Measurements from ENCODE around the gene KIF1B.

Gene KIF1B

DNA sequence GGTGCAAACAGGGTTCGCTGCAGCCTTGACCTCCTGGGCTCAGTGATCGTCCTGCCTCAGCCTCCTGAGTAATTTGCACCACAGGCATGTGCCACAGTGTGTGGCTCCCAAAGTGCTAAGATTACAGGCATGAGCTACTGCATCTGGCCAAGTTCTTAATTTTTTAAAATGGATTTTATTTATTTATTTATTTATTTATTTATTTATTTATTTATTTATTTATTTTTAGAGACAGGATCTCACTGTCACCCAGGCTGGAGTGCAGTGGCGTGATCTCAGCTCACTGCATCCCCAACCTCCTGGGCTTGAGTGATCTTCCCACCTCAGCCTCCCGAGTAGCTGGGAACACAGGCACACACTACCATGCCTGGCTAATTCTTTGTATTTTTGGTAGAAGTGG is 54.7 kb downstream of the KIF1B start:
- Histone ChIP-seq H3K36me3 (ENCODE audit: control insufficient read depth, low read depth, low read length) (peaks cover 38% of the 10 kb centered on the region), H3K27ac (ENCODE audit: low read length) (no peak overlapping the region), H3K9ac (ENCODE audit: low read length) (no peak overlapping the region), H3K4me1 (ENCODE audit: control insufficient read depth, low read depth, low read length) (no peaks in the 10 kb centered on the region), H3K9me3 (ENCODE audit: control insufficient read depth, low read depth, low read length) (no peaks in the 10 kb centered on the region), H3K27me3 (ENCODE audit: control insufficient read depth, insufficient read depth, low read length) (no peaks in the 10 kb centered on the region), H3K4me3 (ENCODE audit: low read length) (no peak overlapping the region)

GRCh38 chr1:10265900-10266299 is 55.5 kb downstream of the KIF1B start:
- Histone ChIP-seq H3K4me1 (ENCODE audit: control insufficient read depth, low read depth, low read length) (no peaks in the 10 kb centered on the region), H3K4me3 (ENCODE audit: low read length) (no peak overlapping the region), H3K27me3 (ENCODE audit: control insufficient read depth, insufficient read depth, low read length) (no peaks in the 10 kb centered on the region), H3K27ac (ENCODE audit: low read length) (no peak overlapping the region), H3K36me3 (ENCODE audit: control insufficient read depth, low read depth, low read length) (peaks cover 38% of the 10 kb centered on the region), H3K9ac (ENCODE audit: low read length) (no peak overlapping the region), H3K9me3 (ENCODE audit: control insufficient read depth, low read depth, low read length) (no peaks in the 10 kb centered on the region)

GRCh38 chr1:10267319-10267718 is 56.9 kb downstream of the KIF1B start:
- Histone ChIP-seq H3K4me3 (ENCODE audit: low read length) (no peak overlapping the region), H3K27ac (ENCODE audit: low read length) (no peak overlapping the region), H3K9ac (ENCODE audit: low read length) (no peak overlapping the region), H3K9me3 (ENCODE audit: control insufficient read depth, low read depth, low read length) (no peaks in the 10 kb centered on the region), H3K4me1 (ENCODE audit: control insufficient read depth, low read depth, low read length) (no peaks in the 10 kb centered on the region), H3K27me3 (ENCODE audit: control insufficient read depth, insufficient read depth, low read length) (no peaks in the 10 kb centered on the region), H3K36me3 (ENCODE audit: control insufficient read depth, low read depth, low read length) (peaks cover 37% of the 10 kb centered on the region)

DNA sequence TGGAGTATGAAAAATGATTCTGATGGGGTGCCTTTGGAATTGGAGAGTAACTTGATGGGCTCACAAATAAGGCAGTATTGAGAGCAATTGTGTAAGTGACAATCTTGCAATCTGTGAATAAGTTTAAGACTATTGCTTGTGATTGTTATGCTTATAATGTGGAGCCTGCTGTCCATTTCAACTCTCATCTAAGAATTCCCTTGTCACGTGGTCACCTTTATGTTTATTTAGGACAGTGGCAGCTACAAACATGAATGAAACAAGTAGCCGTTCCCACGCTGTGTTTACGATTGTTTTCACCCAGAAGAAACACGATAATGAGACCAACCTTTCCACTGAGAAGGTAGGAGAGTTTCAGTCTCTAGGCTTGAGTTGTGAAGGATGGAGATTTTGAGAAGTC is 57.6 kb downstream of the KIF1B start:
- no peak overlapping the region for H3K9ac ChIP-seq (ENCODE audit: low read length)
- peaks cover 31% of the 10 kb centered on the region for H3K36me3 ChIP-seq (ENCODE audit: control insufficient read depth, low read depth, low read length)
- H3K27me3 ChIP-seq (ENCODE audit: control insufficient read depth, insufficient read depth, low read length) = no peaks in the 10 kb centered on the region
- H3K27ac ChIP-seq (ENCODE audit: low read length) = no peak overlapping the region
- H3K4me3 ChIP-seq (ENCODE audit: low read length) = no peak overlapping the region
- H3K9me3 ChIP-seq (ENCODE audit: control insufficient read depth, low read depth, low read length) = no peaks in the 10 kb centered on the region
- H3K4me1 ChIP-seq (ENCODE audit: control insufficient read depth, low read depth, low read length) = no peaks in the 10 kb centered on the region

DNA sequence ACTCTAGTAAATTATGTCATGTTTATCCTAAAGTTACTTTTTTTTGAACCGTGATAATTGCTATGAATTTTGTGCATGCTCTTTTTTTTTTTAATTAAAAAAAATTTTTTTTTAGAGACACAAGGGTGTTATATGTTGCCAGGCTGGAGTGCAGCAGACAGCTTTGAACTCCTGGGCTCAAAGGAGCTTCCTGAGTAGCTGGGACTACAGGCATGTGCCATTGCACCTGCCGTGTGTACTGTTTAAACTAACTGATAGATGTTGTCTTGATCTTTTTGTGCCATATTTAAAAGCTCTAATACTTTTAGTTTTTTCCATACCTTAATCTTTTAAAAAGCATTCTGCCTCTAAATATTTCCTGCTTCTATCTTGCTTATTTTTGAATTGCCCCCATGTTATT is 60.7 kb downstream of the KIF1B start:
- H3K27ac ChIP-seq (ENCODE audit: low read length) = no peak overlapping the region
- H3K4me3 ChIP-seq (ENCODE audit: low read length) = no peak overlapping the region
- no peaks in the 10 kb centered on the region for H3K27me3 ChIP-seq (ENCODE audit: control insufficient read depth, insufficient read depth, low read length)
- no peaks in the 10 kb centered on the region for H3K9me3 ChIP-seq (ENCODE audit: control insufficient read depth, low read depth, low read length)
- H3K36me3 ChIP-seq (ENCODE audit: control insufficient read depth, low read depth, low read length) = peaks cover 25% of the 10 kb centered on the region
- no peaks in the 10 kb centered on the region for H3K4me1 ChIP-seq (ENCODE audit: control insufficient read depth, low read depth, low read length)
- no peak overlapping the region for H3K9ac ChIP-seq (ENCODE audit: low read length)

- H3K4me1 ChIP-seq (ENCODE audit: control insufficient read depth, low read depth, low read length) = no peaks in the 10 kb centered on the region
- no peak overlapping the region for H3K4me3 ChIP-seq (ENCODE audit: low read length)
- H3K9me3 ChIP-seq (ENCODE audit: control insufficient read depth, low read depth, low read length) = no peaks in the 10 kb centered on the region
- H3K27me3 ChIP-seq (ENCODE audit: control insufficient read depth, insufficient read depth, low read length) = no peaks in the 10 kb centered on the region
- no peak overlapping the region for H3K27ac ChIP-seq (ENCODE audit: low read length)
- H3K9ac ChIP-seq (ENCODE audit: low read length) = no peak overlapping the region
- H3K36me3 ChIP-seq (ENCODE audit: control insufficient read depth, low read depth, low read length) = peaks cover 30% of the 10 kb centered on the region
These were observed 61.5 kb downstream of the KIF1B start for GRCh38 chr1:10271869-10272268.

- no peaks in the 10 kb centered on the region for H3K9me3 ChIP-seq (ENCODE audit: control insufficient read depth, low read depth, low read length)
- H3K4me1 ChIP-seq (ENCODE audit: control insufficient read depth, low read depth, low read length) = no peaks in the 10 kb centered on the region
- peaks cover 30% of the 10 kb centered on the region for H3K36me3 ChIP-seq (ENCODE audit: control insufficient read depth, low read depth, low read length)
- H3K27me3 ChIP-seq (ENCODE audit: control insufficient read depth, insufficient read depth, low read length) = no peaks in the 10 kb centered on the region
- no peak overlapping the region for H3K4me3 ChIP-seq (ENCODE audit: low read length)
- H3K27ac ChIP-seq (ENCODE audit: low read length) = no peak overlapping the region
- no peak overlapping the region for H3K9ac ChIP-seq (ENCODE audit: low read length)
These were observed 61.9 kb downstream of the KIF1B start for GRCh38 chr1:10272274-10272673.

DNA sequence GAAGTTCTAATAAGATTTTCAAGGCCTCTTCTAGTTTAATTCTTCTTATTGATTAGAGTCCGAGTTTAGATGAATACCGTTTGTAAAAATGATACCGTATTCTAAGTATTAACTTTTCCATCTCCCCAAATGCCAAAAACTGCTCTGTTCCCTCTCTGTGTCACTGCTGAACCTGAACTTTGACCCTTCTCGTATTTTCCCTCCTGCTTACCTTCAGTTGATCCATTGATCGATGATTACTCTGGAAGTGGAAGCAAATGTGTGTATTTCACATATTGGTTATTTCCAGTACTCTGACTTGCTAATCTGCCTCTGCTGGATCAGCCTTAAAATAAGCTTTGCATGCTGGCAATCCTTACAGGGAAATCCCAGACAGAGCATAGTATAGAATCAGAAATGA is 68.5 kb downstream of the KIF1B start:
- H3K4me1 ChIP-seq (ENCODE audit: control insufficient read depth, low read depth, low read length) = no peaks in the 10 kb centered on the region
- H3K9me3 ChIP-seq (ENCODE audit: control insufficient read depth, low read depth, low read length) = no peaks in the 10 kb centered on the region
- H3K27ac ChIP-seq (ENCODE audit: low read length) = no peak overlapping the region
- H3K36me3 ChIP-seq (ENCODE audit: control insufficient read depth, low read depth, low read length) = peaks cover 59% of the 10 kb centered on the region
- no peaks in the 10 kb centered on the region for H3K27me3 ChIP-seq (ENCODE audit: control insufficient read depth, insufficient read depth, low read length)
- H3K9ac ChIP-seq (ENCODE audit: low read length) = no peak overlapping the region
- no peak overlapping the region for H3K4me3 ChIP-seq (ENCODE audit: low read length)

GRCh38 chr1:10280439-10281350 is 70.3 kb downstream of the KIF1B start:
- H3K27ac ChIP-seq (ENCODE audit: low read length) = no peak overlapping the region
- H3K36me3 ChIP-seq (ENCODE audit: control insufficient read depth, low read depth, low read length) = peaks cover 64% of the 10 kb centered on the region
- H3K4me1 ChIP-seq (ENCODE audit: control insufficient read depth, low read depth, low read length) = no peaks in the 10 kb centered on the region
- no peaks in the 10 kb centered on the region for H3K27me3 ChIP-seq (ENCODE audit: control insufficient read depth, insufficient read depth, low read length)
- H3K9me3 ChIP-seq (ENCODE audit: control insufficient read depth, low read depth, low read length) = no peaks in the 10 kb centered on the region
- no peak overlapping the region for H3K4me3 ChIP-seq (ENCODE audit: low read length)
- no peak overlapping the region for H3K9ac ChIP-seq (ENCODE audit: low read length)

DNA sequence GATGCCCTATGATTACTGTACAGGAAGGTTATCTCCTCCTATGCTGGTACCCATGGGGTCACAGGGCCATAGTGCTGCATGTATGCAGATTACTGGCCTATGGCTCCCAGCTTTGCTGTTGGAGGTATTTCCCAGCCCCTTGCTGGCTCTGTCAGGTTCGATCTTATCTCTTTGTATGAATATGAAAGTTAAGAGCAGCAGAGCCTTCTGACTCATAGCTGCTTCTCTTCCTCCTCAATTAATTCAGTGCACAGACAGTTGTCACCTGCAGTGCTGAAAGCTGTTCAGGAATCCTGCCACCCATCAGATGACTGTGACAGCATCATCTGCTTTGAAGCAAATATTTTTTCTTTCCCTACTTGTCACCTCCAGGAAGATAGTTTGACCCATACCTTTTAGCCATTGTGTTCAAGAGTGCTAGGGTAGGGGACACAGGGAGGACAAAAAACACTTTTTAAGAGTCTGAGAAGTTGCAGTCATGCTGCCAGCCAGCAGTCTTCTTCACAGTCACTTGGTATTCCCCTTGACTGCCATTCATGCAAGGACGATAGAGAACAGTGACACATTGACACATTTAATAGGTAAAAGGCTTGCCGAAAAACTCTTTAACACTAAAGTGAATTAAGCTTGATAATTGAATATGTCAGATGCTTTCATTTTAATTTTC is 73.1 kb downstream of the KIF1B start:
- H3K9me3 ChIP-seq (ENCODE audit: control insufficient read depth, low read depth, low read length) = no peaks in the 10 kb centered on the region

GRCh38 chr1:10286244-10286643 is 75.9 kb downstream of the KIF1B start:
- H3K36me3 ChIP-seq (ENCODE audit: control insufficient read depth, low read depth, low read length) = peaks cover 62% of the 10 kb centered on the region

More for the DNA sequence above, 73.1 kb downstream of the KIF1B start:
- Histone ChIP-seq H3K36me3 (ENCODE audit: control insufficient read depth, low read depth, low read length) (peaks cover 63% of the 10 kb centered on the region), H3K4me1 (ENCODE audit: control insufficient read depth, low read depth, low read length) (no peaks in the 10 kb centered on the region), H3K9ac (ENCODE audit: low read length) (no peak overlapping the region), H3K27ac (ENCODE audit: low read length) (no peak overlapping the region), H3K4me3 (ENCODE audit: low read length) (no peak overlapping the region), H3K27me3 (ENCODE audit: control insufficient read depth, insufficient read depth, low read length) (no peaks in the 10 kb centered on the region)

More at GRCh38 chr1:10286244-10286643, 75.9 kb downstream of the KIF1B start:
- H3K27ac ChIP-seq (ENCODE audit: low read length) = no peak overlapping the region
- H3K9me3 ChIP-seq (ENCODE audit: control insufficient read depth, low read depth, low read length) = no peaks in the 10 kb centered on the region
- no peak overlapping the region for H3K9ac ChIP-seq (ENCODE audit: low read length)
- H3K4me1 ChIP-seq (ENCODE audit: control insufficient read depth, low read depth, low read length) = no peaks in the 10 kb centered on the region
- H3K4me3 ChIP-seq (ENCODE audit: low read length) = no peak overlapping the region
- H3K27me3 ChIP-seq (ENCODE audit: control insufficient read depth, insufficient read depth, low read length) = no peaks in the 10 kb centered on the region
